Esophagus squamous epithelium (tissue), 4 donors: ENCODE measurements around the gene NLGN3.

Source experiments
- CTCF ChIP-seq, 6 experiments: fragments of 450-650 bp in 4 of 6; fragments of 200-600 bp in 2 of 6; sonication (generic) in 2 of 6; IDR thresholded peaks; one replicate each; pipeline ENCODE4 v1.5.1; 2016 to 2019; ENCODE audit warnings: antibody characterized with exemption in 6 of 6, mild to moderate bottlenecking in 4 of 6, moderate library complexity in 4 of 6
- POLR2A ChIP-seq, 4 donors: fragments of 450-650 bp; IDR thresholded peaks; one replicate each; pipeline ENCODE4 v1.6.1; 2017; ENCODE audit warnings: antibody characterized with exemption in 4 of 4, mild to moderate bottlenecking in 4 of 4, moderate library complexity in 3 of 4

DNA sequence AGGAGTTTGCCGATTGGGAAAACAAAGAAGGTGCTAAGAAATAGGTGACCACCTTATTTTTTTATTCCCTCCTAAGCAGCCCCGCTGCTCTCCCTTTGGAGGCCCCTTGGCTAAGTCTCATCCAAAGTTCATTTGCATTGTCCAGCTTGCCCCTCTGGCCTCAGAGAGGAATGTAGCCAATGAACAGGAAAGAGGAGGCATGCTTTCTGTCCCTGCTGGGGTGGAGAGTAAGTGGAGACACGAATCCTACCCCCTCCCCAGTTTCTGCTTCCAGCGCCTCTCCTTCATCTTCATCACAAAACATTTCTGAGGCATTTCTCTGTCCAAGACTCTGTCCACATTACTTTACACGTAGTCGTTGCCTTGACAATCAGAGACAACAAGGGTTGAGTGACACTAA is 38.7 kb downstream of the NLGN3 start:
- TF ChIP-seq CTCF (IDR thresholded peaks at IDR 0.05) (no peak), POLR2A (IDR thresholded peaks at IDR 0.05) (no peak)
